K562 (cell line): Measurements from ENCODE around the gene YJEFN3. TPM values are rescaled to one million over a fixed set of nuclear protein-coding genes. Genes with fewer than 3 reads are reported as not detected.
A peak's percentile ranks its signal among the peaks of the same experiment; 100 is the strongest.

Experiments
- ARID2 ChIP-seq: fragments of 450-650 bp; IDR thresholded peaks from 2 replicates; pipeline ENCODE4 v1.6.1; 2017; ENCODE audit warnings: antibody characterized with exemption, mild to moderate bottlenecking
- BDP1 ChIP-seq: IDR thresholded peaks from 3 replicates; pipeline ENCODE4 v1.6.1; 2011; ENCODE audit not compliant: insufficient read length, insufficient read depth
- EP300 ChIP-seq: IDR thresholded peaks from 2 replicates; pipeline ENCODE4 v1.6.1; 2012; ENCODE audit warnings: low read length, improper control_type of control experiment
- FOSL1 ChIP-seq: fragments of 200-800 bp; sonication (Bioruptor generic); conservative IDR thresholded peaks from 2 replicates; pipeline ENCODE4 v1.6.1; 2016; ENCODE audit warnings: missing genetic modification characterization, missing compliant biosample characterization
- HDGF ChIP-seq: fragments of 450-650 bp; IDR thresholded peaks from 2 replicates; pipeline ENCODE4 v1.6.1; 2016
- HLTF ChIP-seq: fragments of 450-650 bp; IDR thresholded peaks from 2 replicates; pipeline ENCODE4 v1.6.1; 2016
- KAT8 ChIP-seq: fragments of 450-650 bp; IDR thresholded peaks from 2 replicates; pipeline ENCODE4 v1.6.1; 2016; ENCODE audit warnings: low read depth, mild to moderate bottlenecking
- NCOA2 ChIP-seq, 2 experiments: fragments of 450-650 bp; IDR thresholded peaks; 2 replicates each; pipeline ENCODE4 v1.6.1; 2018; ENCODE audit warnings: mild to moderate bottlenecking in 2 of 2, moderate library complexity in 1 of 2; ENCODE audit not compliant: partially characterized antibody in 2 of 2
- NCOR1 ChIP-seq: fragments of 450-650 bp; IDR thresholded peaks from 2 replicates; pipeline ENCODE4 v1.6.1; 2016; ENCODE audit warnings: mild to moderate bottlenecking, moderate library complexity
- POLR2A ChIP-seq: fragments of 450-650 bp; conservative IDR thresholded peaks from 2 replicates; pipeline ENCODE4 v1.6.1; 2016
- PTBP1 ChIP-seq: fragments of 200-400 bp; formaldehyde crosslinking; IDR thresholded peaks from 2 replicates; pipeline ENCODE4 v1.6.1; 2017; ENCODE audit warnings: low read depth, low read length
- RBM14 ChIP-seq: fragments of 200-400 bp; formaldehyde crosslinking; IDR thresholded peaks from 2 replicates; pipeline ENCODE4 v1.6.1; 2018; ENCODE audit warnings: low read depth, mild to moderate bottlenecking, low read length, moderate library complexity, borderline replicate concordance; ENCODE audit not compliant: insufficient read depth
- SNRNP70 ChIP-seq: fragments of 200-400 bp; formaldehyde crosslinking; optimal IDR thresholded peaks from 2 replicates; pipeline ENCODE3; 2017; ENCODE audit warnings: low read depth, low read length
- ZNF12 ChIP-seq: sonication (generic); formaldehyde crosslinking; IDR thresholded peaks from 2 replicates; pipeline ENCODE4 v1.4.0; 2020; ENCODE audit warnings: mild to moderate bottlenecking, missing genetic modification reagents
- ZNF133 ChIP-seq: fragments of 250-450 bp; sonication (Bioruptor Pico); IDR thresholded peaks from 2 replicates; pipeline ENCODE4 v1.4.0; 2020; ENCODE audit warnings: mild to moderate bottlenecking
- ZNF551 ChIP-seq: fragments of 250-450 bp; sonication (Bioruptor Pico); IDR thresholded peaks from 2 replicates; pipeline ENCODE4 v1.5.0; 2021; ENCODE audit warnings: mild to moderate bottlenecking, moderate library complexity
- ZNF830 ChIP-seq: fragments of 250-450 bp; sonication (Bioruptor Pico); IDR thresholded peaks from 2 replicates; pipeline ENCODE4 v1.5.0; 2021; ENCODE audit warnings: mild to moderate bottlenecking
- polyA plus RNA-seq, 8 experiments: library from polyadenylated mRNA; depleted of rRNA in 4 of 8; stranded (reverse) in 5 of 8; unstranded in 3 of 8; fragments of >200 nt; fragmentation: Nextera tagmentation in 2 of 8; fragmentation: Illumina TruSeq in 1 of 8; extraction: Ambion mirVana in 2 of 8; extraction: Trizol in 1 of 8; gene quantifications; 2 replicates each; pipeline versions ENCODE4 v1.2.1 to v1.2.3, GENCODE V29; 2011 to 2014; ENCODE audit warnings: inconsistent platforms in 1 of 8, missing spikeins in 1 of 8
- total RNA-seq, 7 experiments: library from RNA; depleted of rRNA in 6 of 7; stranded (reverse); fragments of >200 nt in 6 of 7; fragmentation: Illumina TruSeq in 2 of 7; extraction: Trizol in 2 of 7; gene quantifications; 2 replicates each; pipeline versions ENCODE4 v1.2.1 to v1.2.3, GENCODE V29; 2011 to 2021; ENCODE audit warnings: low replicate concordance in 1 of 7
- TF ChIP-seq, protein P1 (sequence below): fragments of 250-450 bp; sonication (Bioruptor Pico); IDR thresholded peaks from 2 replicates; pipeline ENCODE4 v1.5.0; 2021
- TF ChIP-seq, protein P2 (sequence below): fragments of 250-450 bp; sonication (Bioruptor Pico); IDR thresholded peaks from 2 replicates; pipeline ENCODE4 v1.5.0; 2020; ENCODE audit warnings: mild to moderate bottlenecking
- TF ChIP-seq, protein P3 (sequence below): fragments of 450-650 bp; IDR thresholded peaks from 2 replicates; pipeline ENCODE4 v1.6.1; 2016; ENCODE audit warnings: low read depth

Gene YJEFN3
- total and polyA plus RNA-seq, 9 of the 15 experiments (the other 6 are each of a cell fraction or from before 2014, with no cell fraction given), result 0.04 to 5.8 (median 1.3) TPM; not detected in 1

DNA sequence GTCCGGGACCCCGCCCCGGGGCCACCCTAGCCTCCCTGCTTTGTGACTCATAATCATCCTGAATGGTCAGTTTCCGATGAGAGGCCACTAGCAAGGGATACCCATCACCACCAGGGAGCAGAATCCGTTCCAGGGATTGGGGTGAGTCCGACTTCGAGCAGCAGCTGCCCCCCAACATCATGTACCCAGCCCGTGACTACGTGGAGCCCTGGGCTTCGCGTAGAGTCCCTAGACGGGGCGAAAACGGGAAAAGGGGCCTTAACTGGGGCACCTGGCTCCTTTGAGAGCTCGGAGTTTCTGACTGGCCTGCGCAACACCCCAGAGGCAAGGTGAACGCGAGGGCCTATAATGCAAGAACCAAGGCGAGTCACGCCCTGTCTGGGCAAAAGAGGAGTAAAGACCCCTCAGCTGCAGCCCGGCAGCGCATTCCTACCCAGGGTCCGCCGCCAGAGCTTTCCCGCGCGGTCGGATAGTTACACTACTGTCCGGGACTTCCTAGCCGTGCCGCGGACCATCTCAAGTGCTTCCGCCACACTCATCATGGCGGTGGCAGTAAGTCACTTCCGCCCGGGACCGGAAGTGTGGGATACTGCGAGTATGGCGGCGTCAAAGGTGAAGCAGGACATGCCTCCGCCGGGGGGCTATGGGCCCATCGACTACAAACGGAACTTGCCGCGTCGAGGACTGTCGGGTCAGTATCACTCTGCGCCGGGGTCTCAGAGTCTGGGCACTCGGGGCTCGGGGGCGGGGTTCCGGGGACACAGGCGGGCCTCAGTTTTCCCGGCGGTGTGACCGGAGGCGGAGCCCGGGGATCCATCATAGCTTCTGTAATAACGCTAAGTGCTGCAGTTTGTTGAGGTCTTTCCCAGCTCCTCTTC, 12.8 kb upstream of the YJEFN3 start, which contains the start of gene NDUFA13 (continued):
- TF ChIP-seq PTBP1 (no peak), FOSL1 (tag) (peak; percentile 35; the same call in 1 of the 2 replicates), ZNF830 (no peak), NCOR1 (peak; percentile 28; the same call in 1 of the 2 replicates), KAT8 (peak; percentile 49; the same call in 1 of the 2 replicates), POLR2A (peak; percentile 92), ARID2 (no peak), ZNF133 (CRISPR knock-in tag) (no peak), EP300 (no peak), ZNF551 (no peak), RBM14 (no peak), HLTF (no peak), HDGF (no peak), ZNF12 (CRISPR knock-in tag) (no peak), SNRNP70 (no peak), BDP1 (no peak), NCOA2 (IDR thresholded peaks at IDR 0.05; ENCODE audit: partially characterized antibody in 2 of 2) (no peak)
- TF ChIP-seq, protein P1, sequence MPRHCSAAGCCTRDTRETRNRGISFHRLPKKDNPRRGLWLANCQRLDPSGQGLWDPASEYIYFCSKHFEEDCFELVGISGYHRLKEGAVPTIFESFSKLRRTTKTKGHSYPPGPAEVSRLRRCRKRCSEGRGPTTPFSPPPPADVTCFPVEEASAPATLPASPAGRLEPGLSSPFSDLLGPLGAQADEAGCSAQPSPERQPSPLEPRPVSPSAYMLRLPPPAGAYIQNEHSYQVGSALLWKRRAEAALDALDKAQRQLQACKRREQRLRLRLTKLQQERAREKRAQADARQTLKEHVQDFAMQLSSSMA (CRISPR knock-in tag), result peak; percentile 99
- TF ChIP-seq, protein P2, sequence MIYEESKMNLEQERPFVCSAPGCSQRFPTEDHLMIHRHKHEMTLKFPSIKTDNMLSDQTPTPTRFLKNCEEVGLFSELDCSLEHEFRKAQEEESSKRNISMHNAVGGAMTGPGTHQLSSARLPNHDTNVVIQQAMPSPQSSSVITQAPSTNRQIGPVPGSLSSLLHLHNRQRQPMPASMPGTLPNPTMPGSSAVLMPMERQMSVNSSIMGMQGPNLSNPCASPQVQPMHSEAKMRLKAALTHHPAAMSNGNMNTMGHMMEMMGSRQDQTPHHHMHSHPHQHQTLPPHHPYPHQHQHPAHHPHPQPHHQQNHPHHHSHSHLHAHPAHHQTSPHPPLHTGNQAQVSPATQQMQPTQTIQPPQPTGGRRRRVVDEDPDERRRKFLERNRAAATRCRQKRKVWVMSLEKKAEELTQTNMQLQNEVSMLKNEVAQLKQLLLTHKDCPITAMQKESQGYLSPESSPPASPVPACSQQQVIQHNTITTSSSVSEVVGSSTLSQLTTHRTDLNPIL (CRISPR knock-in tag), result no peak
- TF ChIP-seq, protein P3, sequence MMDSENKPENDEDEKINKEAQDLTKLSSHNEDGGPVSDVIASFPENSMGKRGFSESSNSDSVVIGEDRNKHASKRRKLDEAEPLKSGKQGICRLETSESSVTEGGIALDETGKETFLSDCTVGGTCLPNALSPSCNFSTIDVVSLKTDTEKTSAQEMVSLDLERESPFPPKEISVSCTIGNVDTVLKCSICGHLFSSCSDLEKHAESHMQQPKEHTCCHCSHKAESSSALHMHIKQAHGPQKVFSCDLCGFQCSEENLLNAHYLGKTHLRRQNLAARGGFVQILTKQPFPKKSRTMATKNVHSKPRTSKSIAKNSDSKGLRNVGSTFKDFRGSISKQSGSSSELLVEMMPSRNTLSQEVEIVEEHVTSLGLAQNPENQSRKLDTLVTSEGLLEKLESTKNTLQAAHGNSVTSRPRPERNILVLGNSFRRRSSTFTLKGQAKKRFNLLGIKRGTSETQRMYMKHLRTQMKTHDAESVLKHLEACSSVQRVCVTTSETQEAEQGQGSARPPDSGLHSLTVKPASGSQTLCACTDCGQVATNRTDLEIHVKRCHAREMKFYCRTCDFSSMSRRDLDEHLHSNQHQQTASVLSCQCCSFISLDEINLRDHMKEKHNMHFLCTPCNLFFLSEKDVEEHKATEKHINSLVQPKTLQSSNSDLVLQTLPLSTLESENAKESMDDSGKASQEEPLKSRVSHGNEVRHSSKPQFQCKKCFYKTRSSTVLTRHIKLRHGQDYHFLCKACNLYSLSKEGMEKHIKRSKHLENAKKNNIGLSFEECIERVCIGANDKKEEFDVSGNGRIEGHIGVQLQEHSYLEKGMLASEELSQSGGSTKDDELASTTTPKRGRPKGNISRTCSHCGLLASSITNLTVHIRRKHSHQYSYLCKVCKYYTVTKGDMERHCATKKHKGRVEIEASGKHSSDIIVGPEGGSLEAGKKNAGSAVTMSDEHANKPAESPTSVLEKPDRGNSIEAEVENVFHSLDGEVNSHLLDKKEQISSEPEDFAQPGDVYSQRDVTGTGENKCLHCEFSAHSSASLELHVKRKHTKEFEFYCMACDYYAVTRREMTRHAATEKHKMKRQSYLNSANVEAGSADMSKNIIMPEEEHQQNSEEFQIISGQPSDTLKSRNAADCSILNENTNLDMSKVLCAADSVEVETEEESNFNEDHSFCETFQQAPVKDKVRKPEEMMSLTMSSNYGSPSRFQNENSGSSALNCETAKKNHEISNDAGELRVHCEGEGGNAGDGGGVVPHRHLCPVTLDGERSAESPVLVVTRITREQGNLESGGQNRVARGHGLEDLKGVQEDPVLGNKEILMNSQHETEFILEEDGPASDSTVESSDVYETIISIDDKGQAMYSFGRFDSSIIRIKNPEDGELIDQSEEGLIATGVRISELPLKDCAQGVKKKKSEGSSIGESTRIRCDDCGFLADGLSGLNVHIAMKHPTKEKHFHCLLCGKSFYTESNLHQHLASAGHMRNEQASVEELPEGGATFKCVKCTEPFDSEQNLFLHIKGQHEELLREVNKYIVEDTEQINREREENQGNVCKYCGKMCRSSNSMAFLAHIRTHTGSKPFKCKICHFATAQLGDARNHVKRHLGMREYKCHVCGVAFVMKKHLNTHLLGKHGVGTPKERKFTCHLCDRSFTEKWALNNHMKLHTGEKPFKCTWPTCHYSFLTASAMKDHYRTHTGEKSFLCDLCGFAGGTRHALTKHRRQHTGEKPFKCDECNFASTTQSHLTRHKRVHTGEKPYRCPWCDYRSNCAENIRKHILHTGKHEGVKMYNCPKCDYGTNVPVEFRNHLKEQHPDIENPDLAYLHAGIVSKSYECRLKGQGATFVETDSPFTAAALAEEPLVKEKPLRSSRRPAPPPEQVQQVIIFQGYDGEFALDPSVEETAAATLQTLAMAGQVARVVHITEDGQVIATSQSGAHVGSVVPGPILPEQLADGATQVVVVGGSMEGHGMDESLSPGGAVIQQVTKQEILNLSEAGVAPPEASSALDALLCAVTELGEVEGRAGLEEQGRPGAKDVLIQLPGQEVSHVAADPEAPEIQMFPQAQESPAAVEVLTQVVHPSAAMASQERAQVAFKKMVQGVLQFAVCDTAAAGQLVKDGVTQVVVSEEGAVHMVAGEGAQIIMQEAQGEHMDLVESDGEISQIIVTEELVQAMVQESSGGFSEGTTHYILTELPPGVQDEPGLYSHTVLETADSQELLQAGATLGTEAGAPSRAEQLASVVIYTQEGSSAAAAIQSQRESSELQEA, result no peak
